Fibroblast of pulmonary artery (primary cell): ENCODE data around the gene CASP5.
"Not testable (repeated sequence)": the region's sequence is repeated elsewhere in the genome, so short reads cannot be mapped to it uniquely, and the experiment has no call there.

Source experiments
- DNase-seq: peaks from one replicate; pipeline ENCODE4 v3.0.0-alpha.2; 2010; ENCODE audit warnings: low read depth
- H3K4me3 ChIP-seq: replicated peaks from 2 replicates; pipeline ENCODE4 v1.5.1; 2011; ENCODE audit warnings: low read depth, mild to moderate bottlenecking, control low read depth, low read length, moderate library complexity
- CTCF ChIP-seq: IDR thresholded peaks from 2 replicates; pipeline ENCODE4 v1.5.1; 2011; ENCODE audit warnings: mild to moderate bottlenecking, control low read depth, low read length, inconsistent platforms; ENCODE audit errors: missing control alignments

CASP5 gene

GRCh38 chr11:105042178-105042577, 19.2 kb upstream of the CASP5 start:
- no peak for TF ChIP-seq CTCF
- no peak for DNase-seq
- no peak overlapping the region for H3K4me3 ChIP-seq

DNA sequence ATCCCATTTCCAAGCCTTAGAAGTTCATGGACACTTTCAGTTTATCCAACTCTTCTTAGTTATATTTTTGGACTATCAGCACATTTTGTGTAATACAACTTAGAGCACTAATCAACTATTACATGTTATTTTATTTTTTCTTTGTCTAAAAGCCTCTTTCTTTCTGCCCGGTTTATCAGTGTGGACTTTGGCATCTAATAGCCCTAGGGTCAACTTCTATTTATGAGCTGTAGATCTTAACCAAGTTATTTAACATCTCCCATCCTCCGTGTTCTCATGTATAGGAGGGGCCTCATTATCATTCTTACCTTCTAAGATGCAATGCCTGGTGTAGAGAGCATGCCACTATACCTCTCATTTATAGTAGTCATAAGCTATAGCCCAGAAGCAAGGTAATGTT, 17.7 kb upstream of the CASP5 start:
- TF ChIP-seq CTCF, result no peak
- no peak for DNase-seq
- H3K4me3 ChIP-seq, result no peak overlapping the region

- peak; percentile 88 for DNase-seq
- H3K4me3 ChIP-seq, result peak within 1 kb of the TSS; percentile 54
- TF ChIP-seq CTCF, result no peak
These were observed 12.0 kb upstream of the CASP5 start, which contains the start of gene CASP1 for GRCh38 chr11:105034813-105035620. Gene CASP1 (minus strand): TSS chr11:105035144. CDS start chr11:105035113, 31 bp downstream.

DNA sequence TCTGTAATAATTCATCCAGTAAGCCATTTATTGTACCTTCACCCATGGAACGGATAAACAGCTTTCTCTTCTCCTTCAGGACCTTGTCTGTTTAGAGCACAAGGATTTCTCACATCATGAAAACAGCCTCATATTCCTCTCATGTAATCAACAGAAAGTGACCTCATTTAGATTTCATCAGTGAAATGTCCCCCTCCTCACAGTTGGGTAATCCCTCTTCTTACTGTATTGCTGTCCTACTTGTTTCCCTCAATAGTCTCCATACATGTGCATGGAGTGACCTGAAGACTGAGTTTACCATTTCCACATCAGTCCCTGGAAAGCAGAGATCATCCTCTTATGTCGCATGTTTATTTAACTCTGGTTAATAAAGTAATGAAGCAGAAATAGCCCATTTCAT, 11.4 kb upstream of the CASP5 start:
- not testable (repeated sequence) for DNase-seq
- peak overlapping the region; percentile 54 for H3K4me3 ChIP-seq

DNA sequence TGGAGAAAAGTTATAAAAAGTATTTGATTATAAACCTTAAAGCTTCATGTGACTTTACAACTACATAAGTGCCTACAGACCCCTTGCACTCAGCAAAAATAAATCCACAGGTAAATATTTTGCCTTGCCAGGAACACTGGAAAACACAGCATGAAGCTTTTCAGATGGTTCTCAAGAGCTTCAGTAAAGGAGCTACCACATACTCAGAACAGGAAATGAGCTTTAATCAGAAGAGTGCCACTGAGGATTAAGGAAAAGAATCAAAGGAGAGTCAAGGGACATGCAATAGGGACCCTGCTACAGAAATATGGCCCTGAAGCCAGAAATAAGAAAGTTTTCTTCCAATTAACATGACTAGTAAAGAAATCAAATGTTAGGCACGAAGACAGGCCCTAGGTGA, 10.8 kb upstream of the CASP5 start:
- no peak for DNase-seq
- H3K4me3 ChIP-seq, result no peak overlapping the region
- TF ChIP-seq CTCF, result no peak

GRCh38 chr11:105033343-105033742, 10.4 kb upstream of the CASP5 start:
- TF ChIP-seq CTCF, result no peak
- DNase-seq, result no peak
- H3K4me3 ChIP-seq, result no peak overlapping the region

GRCh38 chr11:105032495-105032894, 9.5 kb upstream of the CASP5 start:
- DNase-seq, result no peak
- H3K4me3 ChIP-seq, result no peak overlapping the region

More at GRCh38 chr11:105032495-105032894, 9.5 kb upstream of the CASP5 start:
- TF ChIP-seq CTCF, result no peak
